GM21717 (cell line): ENCODE data around the gene TIMM44.

Experiments used
- ATAC-seq: cut with Tn5 transposase; IDR thresholded peaks from one replicate; pipeline ENCODE4 v1.9.1; 2021; ENCODE audit warnings: mild to moderate bottlenecking, moderate library complexity; ENCODE audit not compliant: unreplicated experiment

The TIMM44 gene

DNA sequence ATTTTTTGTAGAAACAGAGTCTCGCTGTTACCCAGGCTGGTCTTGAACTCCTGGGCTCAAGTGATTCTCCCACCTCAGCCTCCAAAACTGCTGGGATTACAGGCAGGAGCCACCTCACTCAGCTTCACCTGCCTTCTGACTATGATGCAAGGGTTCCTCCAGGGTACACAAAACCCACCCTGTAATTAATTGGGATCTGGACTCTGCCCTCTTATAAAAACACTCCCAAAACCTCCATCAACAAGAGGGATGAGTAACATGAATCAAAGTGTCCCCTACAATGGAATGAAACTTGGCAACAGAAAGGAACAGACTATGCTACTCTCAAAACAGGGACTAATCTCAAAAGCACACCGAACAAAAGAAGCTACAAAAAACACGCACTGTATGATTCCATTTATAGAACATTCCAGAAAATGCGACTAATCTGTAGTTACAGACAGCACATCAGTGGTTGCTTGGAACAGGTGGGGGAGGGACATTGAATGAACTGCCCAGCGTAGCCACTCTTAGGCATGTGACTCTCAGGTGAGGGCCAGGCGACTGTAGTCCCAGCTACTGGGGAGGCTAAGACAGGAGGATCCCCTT lies 66.1 kb downstream of the TIMM44 start:
- ATAC-seq, result no peak
